SK-N-SH (cell line): Measurements from ENCODE around the gene PLVAP. TPM values are rescaled to one million over a fixed set of nuclear protein-coding genes. Genes with fewer than 3 reads are reported as not detected.

Experiments
- CTCF ChIA-PET: fragments of 300-600, 350-600 bp; formaldehyde crosslinking; extraction: SDS; loops from one replicate; lab custom pipeline; 2021; lab: Yijun Ruan, JAX
- POLR2A ChIA-PET: fragments of 350-600 bp; sonication (Branson Sonifier 250); formaldehyde crosslinking; extraction: SDS; loops from one replicate; lab custom pipeline; 2020; ENCODE audit warnings: antibody characterized with exemption, inconsistent platforms; lab: Yijun Ruan, JAX
- DNase-seq: peaks from one replicate; pipeline ENCODE4 v3.0.0; 2012
- H2AFZ ChIP-seq: fragments of 200-600 bp; sonication (generic); 2 replicates; pipeline ENCODE4 v1.8.1; 2016; ENCODE audit warnings: antibody characterized with exemption, mild to moderate bottlenecking, low read depth
- H3F3A ChIP-seq: fragments of 200-600 bp; sonication (generic); replicated peaks from 2 replicates; pipeline ENCODE3; 2016; ENCODE audit warnings: antibody characterized with exemption, mild to moderate bottlenecking; ENCODE audit not compliant: insufficient read depth
- H3K27ac ChIP-seq, 2 experiments: fragments of 200-500 bp in 1 of 2; fragments of 200-600 bp in 1 of 2; sonication (Bioruptor generic) in 1 of 2; sonication (generic), shearing (Covaris generic) in 1 of 2; 2 replicates each; pipeline versions ENCODE4 v1.5.1 to v1.6.1; 2014 to 2016; ENCODE audit warnings: low read depth in 2 of 2, inconsistent platforms in 1 of 2, low read length in 1 of 2, mild to moderate bottlenecking in 1 of 2, mixed read lengths in 1 of 2
- H3K27me3 ChIP-seq: fragments of 200-600 bp; sonication (generic), shearing (Covaris generic); 2 replicates; pipeline ENCODE4 v1.6.1; 2016; ENCODE audit warnings: mixed run types; ENCODE audit not compliant: insufficient read depth
- H3K36me3 ChIP-seq, 2 experiments: fragments of 200-500 bp in 1 of 2; fragments of 200-600 bp in 1 of 2; sonication (Bioruptor generic) in 1 of 2; sonication (generic) in 1 of 2; replicated peaks in 1 of 2; 2 replicates each; pipeline versions ENCODE3 to v1.5.1; 2014 to 2016; ENCODE audit warnings: low read length in 1 of 2, mild to moderate bottlenecking in 1 of 2; ENCODE audit not compliant: insufficient read depth in 2 of 2, control insufficient read depth in 1 of 2
- H3K4me1 ChIP-seq, 2 experiments: fragments of 200-500 bp in 1 of 2; fragments of 200-600 bp in 1 of 2; sonication (Bioruptor generic) in 1 of 2; sonication (generic), shearing (Covaris generic) in 1 of 2; 2 replicates each; pipeline versions ENCODE4 v1.5.1 to v1.6.1; 2014 to 2016; ENCODE audit warnings: low read depth in 1 of 2, low read length in 1 of 2, mixed run types in 1 of 2; ENCODE audit not compliant: insufficient read depth in 2 of 2, control insufficient read depth in 1 of 2
- H3K4me2 ChIP-seq: fragments of 200-600 bp; sonication (generic), shearing (Covaris generic); 2 replicates; pipeline ENCODE4 v1.6.1; 2017; ENCODE audit warnings: mixed run types
- H3K4me3 ChIP-seq, 2 experiments: fragments of 200-500 bp in 1 of 2; fragments of 200-600 bp in 1 of 2; sonication (Bioruptor generic) in 1 of 2; sonication (generic), shearing (Covaris generic) in 1 of 2; 2 replicates each; pipeline versions ENCODE4 v1.5.1 to v1.8.1; 2014 to 2016; ENCODE audit warnings: low read depth in 2 of 2, inconsistent platforms in 1 of 2, low read length in 1 of 2, mild to moderate bottlenecking in 1 of 2, mixed read lengths in 1 of 2, moderate library complexity in 1 of 2
- H3K79me2 ChIP-seq: fragments of 200-600 bp; sonication (generic); 2 replicates; pipeline ENCODE4 v1.8.1; 2017; ENCODE audit warnings: mild to moderate bottlenecking; ENCODE audit not compliant: insufficient read depth
- H3K9ac ChIP-seq: fragments of 200-600 bp; sonication (generic); 2 replicates; pipeline ENCODE4 v1.6.1; 2017; ENCODE audit warnings: mixed run types
- H3K9me2 ChIP-seq: fragments of 200-600 bp; sonication (generic); 2 replicates; pipeline ENCODE4 v1.6.1; 2017; ENCODE audit warnings: mixed run types
- H3K9me3 ChIP-seq: fragments of 200-600 bp; sonication (generic); 2 replicates; pipeline ENCODE4 v1.6.1; 2017; ENCODE audit warnings: mixed run types, mild to moderate bottlenecking, moderate library complexity
- H4K20me1 ChIP-seq: fragments of 200-600 bp; sonication (generic); 2 replicates; pipeline ENCODE4 v1.6.1; 2017; ENCODE audit warnings: mild to moderate bottlenecking, mixed run types; ENCODE audit not compliant: insufficient read depth
- ELF1 ChIP-seq: IDR thresholded peaks from 2 replicates; pipeline ENCODE4 v1.4.0; 2012
- EP300 ChIP-seq, 2 experiments: IDR thresholded peaks; 2 replicates each; pipeline versions ENCODE4 v1.4.0 to v1.6.1; 2012; ENCODE audit warnings: borderline replicate concordance in 1 of 2, low read depth in 1 of 2, low read length in 1 of 2
- NRF1 ChIP-seq: IDR thresholded peaks from 2 replicates; pipeline ENCODE4 v1.6.1; 2012; ENCODE audit warnings: low read depth, mild to moderate bottlenecking, low read length
- POLR2AphosphoS5 ChIP-seq: IDR thresholded peaks from 2 replicates; pipeline ENCODE4 v1.6.1; 2012; ENCODE audit warnings: low read depth, low read length
- RXRA ChIP-seq: IDR thresholded peaks from 2 replicates; pipeline ENCODE4 v1.4.0; 2012; ENCODE audit warnings: low read depth, mild to moderate bottlenecking, borderline replicate concordance
- SIN3A ChIP-seq: IDR thresholded peaks from 2 replicates; pipeline ENCODE4 v1.6.1; 2012; ENCODE audit warnings: low read depth, mild to moderate bottlenecking, low read length, moderate library complexity, borderline replicate concordance
- TCF12 ChIP-seq: IDR thresholded peaks from 2 replicates; pipeline ENCODE4 v1.4.0; 2012
- TEAD4 ChIP-seq: IDR thresholded peaks from 2 replicates; pipeline ENCODE4 v1.4.0; 2012; ENCODE audit warnings: mild to moderate bottlenecking, borderline replicate concordance; ENCODE audit not compliant: insufficient read depth
- USF2 ChIP-seq: fragments of 150-350 bp; IDR thresholded peaks from 2 replicates; pipeline ENCODE4 v1.6.1; 2017; ENCODE audit warnings: antibody characterized with exemption, low read length, low read depth, borderline replicate concordance
- YY1 ChIP-seq: IDR thresholded peaks from 2 replicates; pipeline ENCODE4 v1.4.0; 2012; ENCODE audit warnings: low read depth, mild to moderate bottlenecking
- ZBTB33 ChIP-seq: IDR thresholded peaks from 2 replicates; pipeline ENCODE4 v1.4.0; 2012; ENCODE audit warnings: low read depth, borderline replicate concordance
- WGBS: methylation state at CpG from one replicate; pipeline ENCODE4 v1.1.6; 2017; ENCODE audit warnings: low lambda C conversion rate; 5-methylcytosine and 5-hydroxymethylcytosine counted together
- polyA plus RNA-seq, 3 experiments: library from polyadenylated mRNA; depleted of rRNA; stranded (reverse); fragments of >200 nt; gene quantifications; 2 replicates each; pipeline ENCODE4 v1.2.3, GENCODE V29; 2012

The PLVAP gene
- polyA plus RNA-seq, 1 of the 3 experiments (the other 2 are of a cell fraction) = not detected

- peak overlapping the region; percentile 48 to 87; a peak in 2 of 4 replicates for H3K27ac ChIP-seq
- H4K20me1 ChIP-seq = no peaks in the 10 kb centered on the region
- H3K9me3 ChIP-seq = no peaks in the 10 kb centered on the region
- WGBS = 27% methylated on average over 14 of the region's 52 CpGs
- peak overlapping the region; percentile 71 for H3K9ac ChIP-seq
- POLR2A ChIA-PET = interaction anchor here (0.5 to 1.6 kb wide), 2 partner anchors 13 to 31 kb away, joined by 3 to 4 read pairs; partner anchors contain the start of gene ABHD8
- no peak for TF ChIP-seq ZBTB33
- no peak for TF ChIP-seq USF2
- TF ChIP-seq TEAD4 = no peak
- TF ChIP-seq RXRA = no peak
- 0 out of 2 replicates have a peak, but pooled peaks have one; percentile 26 for TF ChIP-seq SIN3A
- no peak for TF ChIP-seq TCF12
- CTCF ChIA-PET = interaction anchor here (0.8 to 1.9 kb wide), 5 partner anchors 9 to 57 kb away, joined by 3 to 8 read pairs (median 6); partner anchors contain the start of gene DDA1
- peaks cover 8% of the 10 kb centered on the region for H3F3A ChIP-seq
- no peaks in the 10 kb centered on the region for H3K9me2 ChIP-seq
- peaks cover 0 to 24% of the 10 kb centered on the region in 2 experiments; a peak in 1 of 4 replicates for H3K4me1 ChIP-seq
- H3K79me2 ChIP-seq = peaks cover 8% of the 10 kb centered on the region; the same call in 1 of the 2 replicates
- peaks cover 0 to 4% of the 10 kb centered on the region in 2 experiments for H3K36me3 ChIP-seq
- peak overlapping the region; percentile 83 to 92 for H3K4me3 ChIP-seq
- H3K27me3 ChIP-seq = no peaks in the 10 kb centered on the region
- peak overlapping the region; percentile 73; the same call in 1 of the 2 replicates for H2AFZ ChIP-seq
- H3K4me2 ChIP-seq = peak overlapping the region; percentile 96
- no peak for DNase-seq
Observed at GRCh38 chr19:17333611-17334413, 43.3 kb downstream of the PLVAP start.

GRCh38 chr19:17332677-17333581 lies 44.2 kb downstream of the PLVAP start:
- no peaks in the 10 kb centered on the region for H3K9me3 ChIP-seq
- ChIA-PET CTCF (interaction anchor here (0.8 to 1.9 kb wide), 8 partner anchors 8 to 58 kb away, joined by 3 to 8 read pairs (median 6); partner anchors contain the start of genes DDA1 and MRPL34), POLR2A (interaction anchor here (0.5 to 1.6 kb wide), 4 partner anchors 12 to 128 kb away, joined by 3 to 8 read pairs (median 4); partner anchors contain the start of genes ABHD8 and DDA1)
- peaks cover 8% of the 10 kb centered on the region for H3F3A ChIP-seq
- WGBS = 98% methylated on average over 34 of the region's 45 CpGs
- H3K4me2 ChIP-seq = no peak overlapping the region
- no peaks in the 10 kb centered on the region for H3K9me2 ChIP-seq
- no peak overlapping the region for H3K9ac ChIP-seq
- no peak overlapping the region; a peak in 1 of 4 replicates for H3K4me3 ChIP-seq
- H3K4me1 ChIP-seq = peaks cover 0 to 16% of the 10 kb centered on the region in 2 experiments; a peak in 1 of 4 replicates
- TF ChIP-seq ELF1 (no peak), YY1 (no peak), NRF1 (no peak), EP300 (IDR thresholded peaks at IDR 0.05; ENCODE audit: borderline replicate concordance in 1 of 2, low read depth in 1 of 2, low read length in 1 of 2) (no peak), USF2 (no peak), ZBTB33 (no peak), POLR2AphosphoS5 (no peak)
- H3K79me2 ChIP-seq = peaks cover under 1% of the 10 kb centered on the region; the same call in 1 of the 2 replicates
- H3K36me3 ChIP-seq = peaks cover 0 to 4% of the 10 kb centered on the region in 2 experiments
- H3K27me3 ChIP-seq = no peaks in the 10 kb centered on the region
- H4K20me1 ChIP-seq = no peaks in the 10 kb centered on the region
- DNase-seq = peak; percentile 86
- no peak overlapping the region; a peak in 1 of 4 replicates for H3K27ac ChIP-seq
- no peak overlapping the region for H2AFZ ChIP-seq
